Measurements from ENCODE around the gene UST.

DNA sequence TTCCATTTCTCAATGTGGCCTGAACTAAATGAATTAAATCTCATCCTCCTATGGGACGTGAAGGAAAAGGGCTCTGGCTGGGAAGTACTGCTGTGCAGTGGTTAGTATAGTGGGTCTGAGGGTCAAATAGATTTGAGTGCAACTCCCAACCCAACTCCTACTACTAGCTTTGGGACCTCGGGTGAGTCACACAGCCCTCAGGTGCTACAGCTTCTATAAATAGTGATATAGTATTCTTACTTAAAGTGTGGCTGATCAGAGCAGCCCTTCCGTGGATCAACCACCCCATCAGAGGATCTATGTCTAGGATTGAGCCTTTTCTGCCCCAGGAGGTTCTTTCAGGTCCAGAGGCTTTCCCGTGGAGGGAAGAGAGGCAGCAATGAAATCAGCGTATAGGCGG is 904 bp upstream of the UST start:
- TF ChIP-seq EZH2 (IDR thresholded peaks at IDR 0.05; ENCODE audit: low read length, unreplicated experiment): no peak
- no peak for TF ChIP-seq EZH2phosphoT487 (IDR thresholded peaks at IDR 0.05; ENCODE audit: borderline replicate concordance, low read length)
- TF ChIP-seq, protein P1, sequence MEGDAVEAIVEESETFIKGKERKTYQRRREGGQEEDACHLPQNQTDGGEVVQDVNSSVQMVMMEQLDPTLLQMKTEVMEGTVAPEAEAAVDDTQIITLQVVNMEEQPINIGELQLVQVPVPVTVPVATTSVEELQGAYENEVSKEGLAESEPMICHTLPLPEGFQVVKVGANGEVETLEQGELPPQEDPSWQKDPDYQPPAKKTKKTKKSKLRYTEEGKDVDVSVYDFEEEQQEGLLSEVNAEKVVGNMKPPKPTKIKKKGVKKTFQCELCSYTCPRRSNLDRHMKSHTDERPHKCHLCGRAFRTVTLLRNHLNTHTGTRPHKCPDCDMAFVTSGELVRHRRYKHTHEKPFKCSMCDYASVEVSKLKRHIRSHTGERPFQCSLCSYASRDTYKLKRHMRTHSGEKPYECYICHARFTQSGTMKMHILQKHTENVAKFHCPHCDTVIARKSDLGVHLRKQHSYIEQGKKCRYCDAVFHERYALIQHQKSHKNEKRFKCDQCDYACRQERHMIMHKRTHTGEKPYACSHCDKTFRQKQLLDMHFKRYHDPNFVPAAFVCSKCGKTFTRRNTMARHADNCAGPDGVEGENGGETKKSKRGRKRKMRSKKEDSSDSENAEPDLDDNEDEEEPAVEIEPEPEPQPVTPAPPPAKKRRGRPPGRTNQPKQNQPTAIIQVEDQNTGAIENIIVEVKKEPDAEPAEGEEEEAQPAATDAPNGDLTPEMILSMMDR (conservative IDR thresholded peaks at IDR 0.05; ENCODE audit: low read depth, low read length): no peak
